Naive thymus-derived CD4-positive, alpha-beta T cell (primary cell): ENCODE data around the gene TNFSF15. TPM values are rescaled to one million over a fixed set of nuclear protein-coding genes. Genes with fewer than 3 reads are reported as not detected.

Source experiments
- ATAC-seq: fragments of 150-1000 bp; cut with Tn5 transposase; 2 replicates; pipeline ENCODE4 v1.10.0; 2021; ENCODE audit warnings: mild to moderate bottlenecking, moderate library complexity
- CTCF ChIA-PET: fragments of 350-600 bp; sonication (Branson Sonifier 250); formaldehyde crosslinking; loops from one replicate; lab custom pipeline; 2021; ENCODE audit warnings: antibody characterized with exemption; lab: Charles Lee
- POLR2A ChIA-PET: fragments of 350-600 bp; sonication (Branson Sonifier 250); formaldehyde crosslinking; loops from one replicate; lab custom pipeline; 2021; ENCODE audit warnings: antibody characterized with exemption, inconsistent platforms; lab: Charles Lee
- DNase-seq, 9 donors: peaks; one replicate each; pipeline versions ENCODE4 v3.0.0 to v3.0.0-alpha.2; 2020 to 2022; ENCODE audit warnings: mixed read lengths in 1 of 9
- H3K27ac ChIP-seq: one replicate; pipeline ENCODE4 v1.7.0; 2013; ENCODE audit warnings: mild to moderate bottlenecking, low read depth, low read length, moderate library complexity
- H3K27me3 ChIP-seq, 2 donors: one replicate each; pipeline ENCODE4 v1.7.0; 2013; ENCODE audit warnings: low read length in 2 of 2, mild to moderate bottlenecking in 2 of 2, moderate library complexity in 2 of 2; ENCODE audit not compliant: control insufficient read depth in 2 of 2, insufficient read depth in 2 of 2
- H3K36me3 ChIP-seq, 3 experiments: 1 replicate in 2 of 3; 2 replicates in 1 of 3; pipeline ENCODE4 v1.7.0; 2013; ENCODE audit warnings: low read length in 3 of 3, mild to moderate bottlenecking in 3 of 3, moderate library complexity in 1 of 3; ENCODE audit not compliant: insufficient read depth in 3 of 3, control insufficient read depth in 2 of 3
- H3K4me1 ChIP-seq, 2 donors: one replicate each; pipeline ENCODE4 v1.7.0; 2013; ENCODE audit warnings: low read length in 2 of 2, mild to moderate bottlenecking in 2 of 2, moderate library complexity in 1 of 2; ENCODE audit not compliant: control insufficient read depth in 2 of 2, insufficient read depth in 2 of 2
- H3K4me3 ChIP-seq: 2 replicates; pipeline ENCODE4 v1.7.0; 2013; ENCODE audit warnings: mild to moderate bottlenecking, low read length
- H3K9me3 ChIP-seq, 3 experiments: 1 replicate in 2 of 3; 2 replicates in 1 of 3; pipeline ENCODE4 v1.7.0; 2013; ENCODE audit warnings: low read length in 3 of 3; ENCODE audit not compliant: control insufficient read depth in 2 of 3
- H3K27ac Mint-ChIP-seq, 9 donors: one replicate each; pipeline ENCODE4 v1.8.0; 2020 to 2022; ENCODE audit warnings: mixed read lengths in 9 of 9, mild to moderate bottlenecking in 8 of 9, moderate library complexity in 5 of 9, inconsistent platforms in 2 of 9
- H3K27me3 Mint-ChIP-seq, 5 donors: one replicate each; pipeline ENCODE4 v1.8.0; 2021 to 2022; ENCODE audit warnings: mixed read lengths in 5 of 5, mild to moderate bottlenecking in 1 of 5
- H3K36me3 Mint-ChIP-seq, 5 donors: one replicate each; pipeline ENCODE4 v1.8.0; 2020 to 2022; ENCODE audit warnings: mixed read lengths in 5 of 5, mild to moderate bottlenecking in 3 of 5, inconsistent platforms in 1 of 5
- H3K4me1 Mint-ChIP-seq, 7 donors: one replicate each; pipeline ENCODE4 v1.8.0; 2020 to 2022; ENCODE audit warnings: mixed read lengths in 7 of 7, mild to moderate bottlenecking in 3 of 7, inconsistent platforms in 1 of 7
- H3K4me3 Mint-ChIP-seq, 10 donors: one replicate each; pipeline ENCODE4 v1.8.0; 2020 to 2022; ENCODE audit warnings: mild to moderate bottlenecking in 10 of 10, mixed read lengths in 10 of 10, moderate library complexity in 6 of 10, inconsistent platforms in 2 of 10
- H3K9me3 Mint-ChIP-seq, 11 donors: one replicate each; pipeline ENCODE4 v1.8.0; 2020 to 2022; ENCODE audit warnings: mixed read lengths in 11 of 11, mild to moderate bottlenecking in 4 of 11, inconsistent platforms in 1 of 11, moderate library complexity in 1 of 11
- intact Hi-C, 2 donors: fragments of 100-400 bp; cut with micrococcal nuclease; formaldehyde crosslinking; loops; one replicate each; pipeline ENCODE4 v1.15.1; 2023
- polyA plus RNA-seq, 2 donors: library from polyadenylated mRNA; unstranded; fragments of 300-500 nt; fragmentation: Illumina TruSeq; gene quantifications; one replicate each; pipeline ENCODE4 v1.2.3, GENCODE V29; 2021
- total RNA-seq, 6 experiments: library from RNA in 5 of 6; stranded (reverse) in 5 of 6; gene quantifications; 1 replicate in 5 of 6; 2 replicates in 1 of 6; pipeline ENCODE4 v1.2.3 and lab custom pipeline; 2021 to 2026

TNFSF15 gene
- total and polyA plus RNA-seq, 7 experiments from 2014 or later: 0.44 to 3.8 TPM; not detected in 5

GRCh38 chr9:114770991-114771390 lies 34.8 kb downstream of the TNFSF15 start:
- peak overlapping the region in 2 of 9 donors; percentile 7 to 16 for H3K27ac Mint-ChIP-seq
- Histone ChIP-seq H3K36me3 (no peaks in the 10 kb centered on the region), H3K4me1 (no peaks in the 10 kb centered on the region), H3K9me3 (no peaks in the 10 kb centered on the region), H3K27ac (no peak overlapping the region), H3K4me3 (no peak overlapping the region), H3K27me3 (no peaks in the 10 kb centered on the region)
- ChIA-PET POLR2A (no interaction called here), CTCF (interaction anchor here (1.1 kb wide), 1 partner anchor 241 kb away, joined by 3 read pairs; no protein-coding TSS in a partner anchor)
- intact Hi-C loops: no loop called here
- ATAC-seq (no peak), DNase-seq (no peak)
- no peak overlapping the region for H3K4me3 Mint-ChIP-seq
- peaks cover 0 to 7% (median 0%) of the 10 kb centered on the region in 5 donors for H3K36me3 Mint-ChIP-seq
- H3K9me3 Mint-ChIP-seq: peaks cover 0 to 5% (median 0%) of the 10 kb centered on the region in 11 donors
- H3K4me1 Mint-ChIP-seq: peaks cover 7 to 20% (median 12%) of the 10 kb centered on the region in 7 donors
- peaks cover 0 to 6% (median 0%) of the 10 kb centered on the region in 5 donors for H3K27me3 Mint-ChIP-seq

GRCh38 chr9:114769624-114770023 lies 36.2 kb downstream of the TNFSF15 start:
- DNase-seq: no peak
- H3K36me3 ChIP-seq: no peaks in the 10 kb centered on the region
- no peak overlapping the region for H3K4me3 ChIP-seq
- Mint-ChIP-seq H3K4me1 (peaks cover 0 to 8% (median 4%) of the 10 kb centered on the region in 7 donors), H3K4me3 (no peak overlapping the region), H3K27me3 (peaks cover 0 to 11% (median 0%) of the 10 kb centered on the region in 5 donors), H3K36me3 (peaks cover 0 to 5% (median 0%) of the 10 kb centered on the region in 5 donors), H3K27ac (no peak overlapping the region), H3K9me3 (peaks cover 0 to 5% (median 0%) of the 10 kb centered on the region in 11 donors)
- POLR2A ChIA-PET: no interaction called here
- no peak overlapping the region for H3K27ac ChIP-seq
- H3K9me3 ChIP-seq: no peaks in the 10 kb centered on the region
- no peaks in the 10 kb centered on the region for H3K4me1 ChIP-seq
- CTCF ChIA-PET: no interaction called here
- no peaks in the 10 kb centered on the region for H3K27me3 ChIP-seq
- ATAC-seq: no peak
- intact Hi-C loops: no loop called here

DNA sequence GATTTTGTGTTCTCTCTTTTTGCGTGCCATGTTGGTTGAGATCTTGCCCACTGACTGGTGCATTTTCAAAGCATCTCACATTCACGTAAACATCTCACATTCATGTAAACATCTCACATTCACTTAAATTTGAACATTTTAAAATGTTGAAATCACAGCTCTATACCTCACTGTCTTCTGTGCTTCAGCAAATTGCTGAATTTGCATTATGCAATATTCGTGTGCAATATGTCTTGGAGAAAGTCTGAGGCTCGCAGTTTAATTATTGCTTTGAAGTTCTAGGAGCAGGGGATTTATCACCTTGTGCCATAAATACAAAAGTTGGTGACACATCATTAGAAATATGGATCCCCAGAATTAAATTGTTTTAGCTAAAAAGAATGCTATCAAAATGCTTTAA lies 42.6 kb downstream of the TNFSF15 start:
- ATAC-seq (no peak), DNase-seq (no peak)
- H3K27me3 ChIP-seq: no peaks in the 10 kb centered on the region
- peaks cover 0 to 4% (median 0%) of the 10 kb centered on the region in 3 experiments for H3K9me3 ChIP-seq
- POLR2A ChIA-PET: no interaction called here
- peaks cover 0 to 3% (median 0%) of the 10 kb centered on the region in 5 donors for H3K36me3 Mint-ChIP-seq
- intact Hi-C loops: no loop called here
- peaks cover 0 to 8% (median 0%) of the 10 kb centered on the region in 11 donors for H3K9me3 Mint-ChIP-seq
- H3K27ac ChIP-seq: no peak overlapping the region
- H3K4me1 Mint-ChIP-seq: no peaks in the 10 kb centered on the region
- CTCF ChIA-PET: no interaction called here
- H3K4me1 ChIP-seq: no peaks in the 10 kb centered on the region
- H3K27ac Mint-ChIP-seq: no peak overlapping the region
- H3K4me3 Mint-ChIP-seq: no peak overlapping the region
- H3K27me3 Mint-ChIP-seq: peaks cover 0 to 18% (median 0%) of the 10 kb centered on the region in 5 donors
- no peak overlapping the region for H3K4me3 ChIP-seq
- no peaks in the 10 kb centered on the region for H3K36me3 ChIP-seq

GRCh38 chr9:114761523-114761922 lies 44.3 kb downstream of the TNFSF15 start:
- Mint-ChIP-seq H3K4me3 (no peak overlapping the region), H3K4me1 (peaks cover 0 to 7% (median 0%) of the 10 kb centered on the region in 7 donors), H3K27ac (no peak overlapping the region), H3K36me3 (peaks cover 0 to 4% (median 0%) of the 10 kb centered on the region in 5 donors), H3K9me3 (peaks cover 0 to 8% (median 0%) of the 10 kb centered on the region in 11 donors), H3K27me3 (peaks cover 0 to 14% (median 0%) of the 10 kb centered on the region in 5 donors)
- Histone ChIP-seq H3K4me1 (no peaks in the 10 kb centered on the region), H3K27me3 (no peaks in the 10 kb centered on the region), H3K9me3 (peaks cover 0 to 4% (median 0%) of the 10 kb centered on the region in 3 experiments), H3K27ac (no peak overlapping the region), H3K36me3 (no peaks in the 10 kb centered on the region), H3K4me3 (no peak overlapping the region)
- DNase-seq (no peak), ATAC-seq (no peak)
- ChIA-PET POLR2A (no interaction called here), CTCF (no interaction called here)
- intact Hi-C loops: no loop called here

DNA sequence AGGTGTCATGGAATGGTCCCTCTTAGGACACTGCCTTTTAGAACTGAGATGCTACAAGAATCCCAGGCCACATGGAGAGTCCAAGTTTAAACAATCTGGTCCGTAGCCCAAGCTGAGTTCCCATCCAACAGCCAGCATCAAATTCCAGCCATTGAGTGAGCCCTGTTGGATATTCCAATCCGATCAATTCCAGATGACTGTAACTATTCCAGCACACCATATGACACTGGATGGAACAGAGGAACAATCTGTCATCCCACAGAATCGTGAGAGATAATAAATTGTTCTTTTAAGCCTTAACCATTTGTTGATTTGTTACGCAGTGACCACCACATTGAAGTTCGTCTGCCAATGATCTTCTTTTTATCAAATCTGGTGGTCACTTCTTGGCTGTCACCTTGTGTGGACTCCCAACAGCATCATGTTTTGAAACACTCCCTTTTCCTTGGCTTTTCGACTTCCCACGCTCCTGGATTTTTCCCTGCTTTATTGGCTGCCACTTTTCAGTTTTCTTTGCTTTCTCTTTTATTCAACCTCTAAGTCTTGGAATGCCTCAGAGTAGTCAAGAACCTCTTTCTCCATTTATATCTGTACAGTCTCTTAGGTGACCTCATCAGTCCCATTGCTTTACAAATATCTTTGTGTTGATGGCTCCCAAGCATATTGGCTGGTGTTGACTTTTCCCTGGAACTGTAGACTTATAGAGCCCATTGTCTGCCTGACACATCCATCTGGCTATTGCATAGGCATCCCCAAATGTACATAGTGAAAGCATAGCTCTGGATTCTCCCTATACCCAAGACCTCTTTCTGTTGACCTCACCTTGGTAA lies 46.1 kb downstream of the TNFSF15 start:
- Mint-ChIP-seq H3K4me3 (no peak overlapping the region), H3K27ac (no peak overlapping the region), H3K36me3 (peaks cover 0 to 6% (median 0%) of the 10 kb centered on the region in 5 donors), H3K27me3 (peaks cover 0 to 7% (median 0%) of the 10 kb centered on the region in 5 donors), H3K9me3 (peaks cover 0 to 13% (median 0%) of the 10 kb centered on the region in 11 donors), H3K4me1 (peaks cover under 1 to 19% (median 7%) of the 10 kb centered on the region in 7 donors)
- no peaks in the 10 kb centered on the region for H3K27me3 ChIP-seq
- intact Hi-C loops: no loop called here
- H3K4me3 ChIP-seq: no peak overlapping the region
- ChIA-PET CTCF (no interaction called here), POLR2A (no interaction called here)
- DNase-seq (no peak), ATAC-seq (no peak)
- H3K27ac ChIP-seq: no peak overlapping the region
- H3K9me3 ChIP-seq: peaks cover 0 to 4% (median 0%) of the 10 kb centered on the region in 3 experiments
- H3K4me1 ChIP-seq: peaks cover 0 to under 1% of the 10 kb centered on the region in 2 donors
- no peaks in the 10 kb centered on the region for H3K36me3 ChIP-seq

GRCh38 chr9:114757984-114758383 lies 47.9 kb downstream of the TNFSF15 start:
- intact Hi-C loops: no loop called here
- H3K36me3 Mint-ChIP-seq: peaks cover 0 to 10% (median 0%) of the 10 kb centered on the region in 5 donors
- H3K9me3 Mint-ChIP-seq: peaks cover 0 to 16% (median 0%) of the 10 kb centered on the region in 11 donors
- no peak overlapping the region for H3K4me3 ChIP-seq
- no peak overlapping the region for H3K4me3 Mint-ChIP-seq
- peaks cover 7 to 28% (median 12%) of the 10 kb centered on the region in 7 donors for H3K4me1 Mint-ChIP-seq
- peaks cover 4 to 13% of the 10 kb centered on the region in 2 donors for H3K4me1 ChIP-seq
- no peaks in the 10 kb centered on the region for H3K27me3 ChIP-seq
- DNase-seq (no peak), ATAC-seq (no peak)
- no peak overlapping the region for H3K27ac ChIP-seq
- H3K27ac Mint-ChIP-seq: no peak overlapping the region
- ChIA-PET CTCF (no interaction called here), POLR2A (no interaction called here)
- peaks cover 0 to 2% (median 0%) of the 10 kb centered on the region in 5 donors for H3K27me3 Mint-ChIP-seq
- H3K36me3 ChIP-seq: no peaks in the 10 kb centered on the region
- peaks cover 0 to 4% (median 0%) of the 10 kb centered on the region in 3 experiments for H3K9me3 ChIP-seq
